K562 (cell line): Measurements from ENCODE around the gene C1QTNF8. TPM values are rescaled to one million over a fixed set of nuclear protein-coding genes. Genes with fewer than 3 reads are reported as not detected.

Source experiments
- ATAC-seq: fragments of 200-7000 bp; cut with Tn5 transposase; 3 replicates; pipeline ENCODE4 v1.9.1; 2020; ENCODE audit warnings: moderate library complexity
- BruUV-seq: library from RNA; stranded (reverse); fragments of 400-500 nt; replicated peaks from 2 replicates; lab custom pipeline; 2021; lab: Mats Ljungman, UMichigan
- CTCF ChIA-PET: fragments of 300-600 bp; formaldehyde crosslinking; extraction: SDS; loops from one replicate; lab custom pipeline; 2021; ENCODE audit warnings: low intra/inter-chr PET ratio; lab: Yijun Ruan, JAX
- POLR2A ChIA-PET: fragments of 300-600, 350-650 bp; sonication (Branson Sonifier 250); formaldehyde crosslinking; extraction: SDS; loops from one replicate; lab custom pipeline; 2021; ENCODE audit warnings: antibody characterized with exemption, inconsistent platforms; lab: Yijun Ruan, JAX
- DNase-seq, 4 experiments: peaks; one replicate each; pipeline versions ENCODE4 v3.0.0 to v3.0.0-alpha.2; 2011 to 2018; ENCODE audit warnings: low spot score in 3 of 4, mixed read lengths in 3 of 4; ENCODE audit errors: extremely low read depth in 1 of 4
- FAIRE-seq: peaks from 2 replicates; lab custom pipeline; 2011; peaks lifted over from hg19 to GRCh38; lab: Jason Lieb, UNC
- H2AFZ ChIP-seq: 2 replicates; pipeline ENCODE4 v1.6.0; 2011; ENCODE audit warnings: low read depth, low read length, control low read depth, inconsistent platforms
- H3K27ac ChIP-seq: fragments of 200-600 bp; 3 replicates; pipeline ENCODE4 v1.8.0; 2011; ENCODE audit warnings: low read depth, mild to moderate bottlenecking, control low read depth, inconsistent platforms, low read length, moderate library complexity, mixed read lengths; ENCODE audit errors: extremely low read depth
- H3K27me3 ChIP-seq, 2 experiments: fragments of 300-600 bp in 1 of 2; 2 replicates in 1 of 2; 3 replicates in 1 of 2; pipeline versions ENCODE4 v1.6.0 to v1.8.0; 2011; ENCODE audit warnings: inconsistent platforms in 2 of 2, low read length in 2 of 2, mild to moderate bottlenecking in 1 of 2, mixed read lengths in 1 of 2, moderate library complexity in 1 of 2; ENCODE audit not compliant: control insufficient read depth in 2 of 2, insufficient read depth in 2 of 2
- H3K36me3 ChIP-seq: fragments of 300-600 bp; 3 replicates; pipeline ENCODE4 v1.8.0; 2011; ENCODE audit warnings: mild to moderate bottlenecking, low read length, inconsistent platforms; ENCODE audit not compliant: control insufficient read depth, insufficient read depth
- H3K4me1 ChIP-seq, 2 experiments: fragments of 200-600 bp in 1 of 2; replicated peaks in 1 of 2; 2 replicates in 1 of 2; 3 replicates in 1 of 2; pipeline versions ENCODE4 v1.5.1 to v1.8.0; 2011; ENCODE audit warnings: inconsistent platforms in 2 of 2, low read length in 2 of 2, mild to moderate bottlenecking in 1 of 2, mixed read lengths in 1 of 2, moderate library complexity in 1 of 2; ENCODE audit not compliant: control insufficient read depth in 2 of 2, insufficient read depth in 2 of 2
- H3K4me2 ChIP-seq: 2 replicates; pipeline ENCODE4 v1.6.1; 2011; ENCODE audit warnings: low read length, control low read depth, inconsistent platforms, mixed read lengths; ENCODE audit not compliant: insufficient read depth
- H3K4me3 ChIP-seq: fragments of 200-600 bp; sonication (generic), shearing (Covaris generic); 2 replicates; pipeline ENCODE4 v1.5.1; 2016; ENCODE audit warnings: control low read depth, inconsistent platforms
- H3K79me2 ChIP-seq: fragments of 200-600 bp; 3 replicates; pipeline ENCODE4 v1.8.0; 2011; ENCODE audit warnings: low read length, inconsistent platforms; ENCODE audit not compliant: control insufficient read depth, insufficient read depth
- H3K9ac ChIP-seq, 2 experiments: 2 replicates each; pipeline versions ENCODE4 v1.6.0 to v1.6.1; 2011; ENCODE audit warnings: low read depth in 2 of 2, low read length in 2 of 2, control low read depth in 1 of 2, inconsistent platforms in 1 of 2, mild to moderate bottlenecking in 1 of 2, mixed read lengths in 1 of 2; ENCODE audit not compliant: insufficient read depth in 1 of 2
- H3K9me1 ChIP-seq: one replicate; pipeline ENCODE4 v1.6.0; 2011; ENCODE audit warnings: inconsistent platforms, mild to moderate bottlenecking, low read length, moderate library complexity; ENCODE audit not compliant: control insufficient read depth, insufficient read depth
- H3K9me3 ChIP-seq: replicated peaks from 2 replicates; pipeline ENCODE4 v1.5.1; 2011; ENCODE audit warnings: low read depth, low read length, inconsistent platforms; ENCODE audit not compliant: control insufficient read depth, insufficient read depth
- H4K20me1 ChIP-seq: replicated peaks from 2 replicates; pipeline ENCODE4 v1.6.1; 2011; ENCODE audit warnings: low read length, inconsistent platforms, mixed read lengths; ENCODE audit not compliant: control insufficient read depth, insufficient read depth
- ELF1 ChIP-seq: fragments of 200-800 bp; sonication (Bioruptor generic); IDR thresholded peaks from 2 replicates; pipeline ENCODE4 v1.6.1; 2016; ENCODE audit warnings: missing genetic modification characterization, missing compliant biosample characterization
- EZH2 ChIP-seq: IDR thresholded peaks from 2 replicates; pipeline ENCODE4 v1.6.1; 2012; ENCODE audit warnings: low read depth, mild to moderate bottlenecking, inconsistent platforms, low read length, borderline replicate concordance
- FIP1L1 ChIP-seq: fragments of 200-400 bp; formaldehyde crosslinking; IDR thresholded peaks from 2 replicates; pipeline ENCODE4 v1.6.1; 2018; ENCODE audit warnings: mild to moderate bottlenecking, low read depth, low read length; ENCODE audit not compliant: poor library complexity, severe bottlenecking
- GATAD2A ChIP-seq: fragments of 450-650 bp; IDR thresholded peaks from 2 replicates; pipeline ENCODE4 v1.6.1; 2017
- HDAC3 ChIP-seq: fragments of 450-650 bp; IDR thresholded peaks from 2 replicates; pipeline ENCODE4 v1.6.1; 2018; ENCODE audit warnings: borderline replicate concordance, mild to moderate bottlenecking, moderate library complexity; ENCODE audit not compliant: partially characterized antibody
- KAT2B ChIP-seq: IDR thresholded peaks from one replicate; pipeline ENCODE4 v1.6.1; 2012; ENCODE audit warnings: low read depth, mild to moderate bottlenecking, control low read depth, inconsistent platforms, low read length, moderate library complexity
- NFE2 ChIP-seq: IDR thresholded peaks from 2 replicates; pipeline ENCODE4 v1.6.1; 2014; ENCODE audit warnings: antibody characterized with exemption, low read depth
- NRF1 ChIP-seq, 2 experiments: fragments of 450-650 bp; IDR thresholded peaks in 1 of 2; conservative IDR thresholded peaks in 1 of 2; 2 replicates each; pipeline ENCODE4 v1.6.1; 2014; ENCODE audit warnings: mild to moderate bottlenecking in 2 of 2
- POLR2H ChIP-seq: IDR thresholded peaks from 2 replicates; pipeline ENCODE4 v1.6.1; 2016; ENCODE audit warnings: missing genetic modification characterization, low read depth, mild to moderate bottlenecking, control low read depth, missing compliant biosample characterization, moderate library complexity
- SOX6 ChIP-seq: fragments of 450-650 bp; IDR thresholded peaks from 2 replicates; pipeline ENCODE4 v1.6.1; 2014; ENCODE audit warnings: mild to moderate bottlenecking
- SPI1 ChIP-seq: IDR thresholded peaks from 2 replicates; pipeline ENCODE4 v1.6.1; 2011; ENCODE audit warnings: low read depth, low read length, control low read depth, borderline replicate concordance
- ZKSCAN1 ChIP-seq: fragments of 150-350 bp; IDR thresholded peaks from 2 replicates; pipeline ENCODE4 v1.6.1; 2016; ENCODE audit warnings: low read depth, low read length
- ZNF146 ChIP-seq: IDR thresholded peaks from one replicate; pipeline ENCODE4 v1.6.1; 2018; ENCODE audit warnings: missing compliant biosample characterization; ENCODE audit not compliant: unreplicated experiment
- ZNF561 ChIP-seq: fragments of 450-650 bp; formaldehyde crosslinking; conservative IDR thresholded peaks from 2 replicates; pipeline ENCODE4 v1.4.0; 2020; ENCODE audit warnings: mild to moderate bottlenecking, moderate library complexity
- WGBS: fragments of 100-300 bp; shearing (Covaris generic); methylation state at CpG from one replicate; pipeline ENCODE4 v1.1.6; 2016; ENCODE audit warnings: low coverage, mixed read lengths; ENCODE audit not compliant: insufficient coverage; ENCODE audit errors: missing lambda C conversion rate; 5-methylcytosine and 5-hydroxymethylcytosine counted together
- in situ Hi-C: fragments of 300-500 bp; cut with MboI; formaldehyde crosslinking; loops from 4 replicates; pipeline ENCODE4 v1.15.0; 2018; ENCODE audit warnings: inconsistent platforms, mixed read lengths
- intact Hi-C: fragments of 100-400 bp; cut with micrococcal nuclease; formaldehyde crosslinking; loops from 2 replicates; pipeline ENCODE4 v1.14.2; 2022
- polyA plus RNA-seq, 8 experiments: library from polyadenylated mRNA; depleted of rRNA in 4 of 8; stranded (reverse) in 5 of 8; unstranded in 3 of 8; fragments of >200 nt; fragmentation: Nextera tagmentation in 2 of 8; fragmentation: Illumina TruSeq in 1 of 8; extraction: Ambion mirVana in 2 of 8; extraction: Trizol in 1 of 8; gene quantifications; 2 replicates each; pipeline versions ENCODE4 v1.2.1 to v1.2.3, GENCODE V29; 2011 to 2014; ENCODE audit warnings: inconsistent platforms in 1 of 8, missing spikeins in 1 of 8
- total RNA-seq, 7 experiments: library from RNA; depleted of rRNA in 6 of 7; stranded (reverse); fragments of >200 nt in 6 of 7; fragmentation: Illumina TruSeq in 2 of 7; extraction: Trizol in 2 of 7; gene quantifications; 2 replicates each; pipeline versions ENCODE4 v1.2.1 to v1.2.3, GENCODE V29; 2011 to 2021; ENCODE audit warnings: low replicate concordance in 1 of 7
- TF ChIP-seq, protein P1 (sequence below): fragments of 450-650 bp; IDR thresholded peaks from 2 replicates; pipeline ENCODE4 v1.6.1; 2016; ENCODE audit warnings: borderline replicate concordance

Gene C1QTNF8
- total and polyA plus RNA-seq, 9 of the 15 experiments (the other 6 are each of a cell fraction or from before 2014, with no cell fraction given) = not detected

GRCh38 chr16:1143761-1144450 lies 47.9 kb upstream of the C1QTNF8 start:
- FAIRE-seq (no peak), DNase-seq (no peak), ATAC-seq (peak; percentile 45; the same call in 2 of the 3 replicates)
- Histone ChIP-seq H3K79me2 (no peaks in the 10 kb centered on the region), H2AFZ (no peak overlapping the region), H3K36me3 (no peaks in the 10 kb centered on the region), H3K4me1 (peaks cover 0 to 47% of the 10 kb centered on the region in 2 experiments; a peak in 2 of 5 replicates), H3K27ac (no peak overlapping the region), H3K4me3 (no peak overlapping the region), H3K4me2 (no peak overlapping the region), H4K20me1 (0 out of 2 replicates have a peak, but pooled peaks cover 8% of the 10 kb centered on the region), H3K9me1 (no peaks in the 10 kb centered on the region), H3K27me3 (peaks cover 35 to 81% of the 10 kb centered on the region in 2 experiments; a peak in 4 of 5 replicates), H3K9ac (no peak overlapping the region), H3K9me3 (no peaks in the 10 kb centered on the region)
- no TSS peak for BruUV-seq
- CTCF ChIA-PET = no interaction called here
- TF ChIP-seq ZNF146 (CRISPR knock-in tag) = peak; percentile 73
- no peak for TF ChIP-seq HDAC3
- TF ChIP-seq NRF1 (conservative IDR thresholded peaks at IDR 0.05 in 1 of 2, IDR thresholded peaks at IDR 0.05 in 1 of 2) = peak; percentile 38 to 48
- peak; percentile 72 for TF ChIP-seq SPI1
- in situ Hi-C loops = no loop called here
- intact Hi-C loops = no loop called here
- 3% methylated on average over 23 of the region's 23 CpGs for WGBS
- POLR2A ChIA-PET = interaction anchor here (0.9 kb wide), 1 partner anchor 28 kb away, joined by 3 read pairs; no protein-coding TSS in a partner anchor

DNA sequence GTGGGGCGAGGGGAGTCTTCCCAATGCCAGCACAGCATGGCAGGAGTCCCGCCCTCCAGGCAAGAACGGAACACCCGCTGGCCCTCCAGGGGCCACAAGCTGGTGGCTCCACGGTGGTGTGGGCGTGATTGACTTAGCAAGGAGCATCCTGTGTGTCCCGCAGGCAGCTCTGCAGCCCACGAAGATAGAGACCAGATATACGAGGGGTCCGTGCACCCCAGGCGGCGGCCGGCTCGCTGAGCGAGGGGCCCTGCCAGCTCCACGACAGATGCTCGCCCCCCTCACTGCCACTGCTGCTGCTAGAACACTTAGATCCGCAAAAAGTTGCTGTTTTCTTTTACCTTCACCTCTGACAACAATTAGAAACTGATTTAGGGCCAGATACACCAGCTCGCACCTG lies 46.9 kb upstream of the C1QTNF8 start:
- POLR2A ChIA-PET = interaction anchor here (0.9 kb wide), 1 partner anchor 27 kb away, joined by 3 read pairs; no protein-coding TSS in a partner anchor
- no peak overlapping the region for H3K9ac ChIP-seq
- H3K4me1 ChIP-seq = peaks cover 0 to 39% of the 10 kb centered on the region in 2 experiments; a peak in 2 of 5 replicates
- H4K20me1 ChIP-seq = 0 out of 2 replicates have a peak, but pooled peaks cover 8% of the 10 kb centered on the region
- H3K4me3 ChIP-seq = no peak overlapping the region
- in situ Hi-C loops (no loop called here), intact Hi-C loops (no loop called here)
- BruUV-seq = no TSS peak
- FAIRE-seq (no peak), ATAC-seq (no peak), DNase-seq (no peak)
- H3K9me1 ChIP-seq = no peaks in the 10 kb centered on the region
- H3K4me2 ChIP-seq = no peak overlapping the region
- no peaks in the 10 kb centered on the region for H3K9me3 ChIP-seq
- no peak overlapping the region for H3K27ac ChIP-seq
- peaks cover 37 to 75% of the 10 kb centered on the region in 2 experiments; a peak in 4 of 5 replicates for H3K27me3 ChIP-seq
- CTCF ChIA-PET = no interaction called here
- no peaks in the 10 kb centered on the region for H3K36me3 ChIP-seq
- no peaks in the 10 kb centered on the region for H3K79me2 ChIP-seq
- no peak overlapping the region for H2AFZ ChIP-seq
- WGBS = 0% methylated on average over 18 of the region's 19 CpGs
- TF ChIP-seq ZKSCAN1 (no peak), POLR2H (tag) (no peak), NFE2 (no peak), ZNF561 (no peak), FIP1L1 (no peak), GATAD2A (no peak), EZH2 (no peak), SOX6 (no peak), KAT2B (no peak), ELF1 (tag) (no peak)
- TF ChIP-seq, protein P1, sequence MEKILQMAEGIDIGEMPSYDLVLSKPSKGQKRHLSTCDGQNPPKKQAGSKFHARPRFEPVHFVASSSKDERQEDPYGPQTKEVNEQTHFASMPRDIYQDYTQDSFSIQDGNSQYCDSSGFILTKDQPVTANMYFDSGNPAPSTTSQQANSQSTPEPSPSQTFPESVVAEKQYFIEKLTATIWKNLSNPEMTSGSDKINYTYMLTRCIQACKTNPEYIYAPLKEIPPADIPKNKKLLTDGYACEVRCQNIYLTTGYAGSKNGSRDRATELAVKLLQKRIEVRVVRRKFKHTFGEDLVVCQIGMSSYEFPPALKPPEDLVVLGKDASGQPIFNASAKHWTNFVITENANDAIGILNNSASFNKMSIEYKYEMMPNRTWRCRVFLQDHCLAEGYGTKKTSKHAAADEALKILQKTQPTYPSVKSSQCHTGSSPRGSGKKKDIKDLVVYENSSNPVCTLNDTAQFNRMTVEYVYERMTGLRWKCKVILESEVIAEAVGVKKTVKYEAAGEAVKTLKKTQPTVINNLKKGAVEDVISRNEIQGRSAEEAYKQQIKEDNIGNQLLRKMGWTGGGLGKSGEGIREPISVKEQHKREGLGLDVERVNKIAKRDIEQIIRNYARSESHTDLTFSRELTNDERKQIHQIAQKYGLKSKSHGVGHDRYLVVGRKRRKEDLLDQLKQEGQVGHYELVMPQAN = no peak
